Fibroblast of lung (primary cell): ENCODE data around the gene BCAS3.

Experiments
- EZH2 ChIP-seq: IDR thresholded peaks from 2 replicates; pipeline ENCODE4 v1.5.1; 2012; ENCODE audit warnings: low read length, control low read depth, mild to moderate bottlenecking; ENCODE audit errors: missing control alignments
- TF ChIP-seq, protein P1 (sequence below), 2 donors: IDR thresholded peaks in 1 of 2; conservative IDR thresholded peaks in 1 of 2; 1 replicate in 1 of 2; 2 replicates in 1 of 2; pipeline ENCODE4 v1.5.1; 2011 to 2012; ENCODE audit warnings: low read length in 2 of 2, control low read depth in 1 of 2, inconsistent platforms in 1 of 2, low read depth in 1 of 2, mild to moderate bottlenecking in 1 of 2

- TF ChIP-seq, protein P1, sequence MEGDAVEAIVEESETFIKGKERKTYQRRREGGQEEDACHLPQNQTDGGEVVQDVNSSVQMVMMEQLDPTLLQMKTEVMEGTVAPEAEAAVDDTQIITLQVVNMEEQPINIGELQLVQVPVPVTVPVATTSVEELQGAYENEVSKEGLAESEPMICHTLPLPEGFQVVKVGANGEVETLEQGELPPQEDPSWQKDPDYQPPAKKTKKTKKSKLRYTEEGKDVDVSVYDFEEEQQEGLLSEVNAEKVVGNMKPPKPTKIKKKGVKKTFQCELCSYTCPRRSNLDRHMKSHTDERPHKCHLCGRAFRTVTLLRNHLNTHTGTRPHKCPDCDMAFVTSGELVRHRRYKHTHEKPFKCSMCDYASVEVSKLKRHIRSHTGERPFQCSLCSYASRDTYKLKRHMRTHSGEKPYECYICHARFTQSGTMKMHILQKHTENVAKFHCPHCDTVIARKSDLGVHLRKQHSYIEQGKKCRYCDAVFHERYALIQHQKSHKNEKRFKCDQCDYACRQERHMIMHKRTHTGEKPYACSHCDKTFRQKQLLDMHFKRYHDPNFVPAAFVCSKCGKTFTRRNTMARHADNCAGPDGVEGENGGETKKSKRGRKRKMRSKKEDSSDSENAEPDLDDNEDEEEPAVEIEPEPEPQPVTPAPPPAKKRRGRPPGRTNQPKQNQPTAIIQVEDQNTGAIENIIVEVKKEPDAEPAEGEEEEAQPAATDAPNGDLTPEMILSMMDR (conservative IDR thresholded peaks at IDR 0.05 in 1 of 2, IDR thresholded peaks at IDR 0.05 in 1 of 2; ENCODE audit: low read depth in 1 of 2, low read length in 2 of 2) = no peak
- TF ChIP-seq EZH2 = no peak
Measured at GRCh38 chr17:61140081-61140786, 462.6 kb downstream of the BCAS3 start.
